Neural progenitor cell (in vitro differentiated cells): ENCODE measurements around the gene MYOT.

Experiments used
- CTCF ChIP-seq: fragments of 200-600 bp; sonication (generic); IDR thresholded peaks from 2 replicates; pipeline ENCODE4 v1.5.1; 2017; ENCODE audit warnings: antibody characterized with exemption, mild to moderate bottlenecking
- EZH2 ChIP-seq: fragments of 200-600 bp; sonication (generic); IDR thresholded peaks from 2 replicates; pipeline ENCODE4 v1.6.1; 2017; ENCODE audit warnings: antibody characterized with exemption, mild to moderate bottlenecking, moderate library complexity
- EZH2phosphoT487 ChIP-seq: fragments of 200-600 bp; sonication (generic); IDR thresholded peaks from 2 replicates; pipeline ENCODE4 v1.6.1; 2017; ENCODE audit warnings: antibody characterized with exemption

- TF ChIP-seq EZH2, result no peak
- no peak for TF ChIP-seq CTCF
- TF ChIP-seq EZH2phosphoT487, result no peak
Observed at GRCh38 chr5:137856201-137856600, 11.5 kb upstream of the MYOT start.
